Right lung (tissue), 5 donors: ENCODE data around the gene BBS7. TPM values are rescaled to one million over a fixed set of nuclear protein-coding genes. Genes with fewer than 3 reads are reported as not detected.

Experiments
- DNase-seq, 2 donors: peaks; one replicate each; pipeline ENCODE4 v3.0.0-alpha.2; 2013
- polyA plus RNA-seq, 5 donors: library from polyadenylated mRNA; unstranded; fragments of 120-200 nt; gene quantifications; one replicate each; pipeline versions ENCODE4 v1.2.1 to v1.2.3, GENCODE V29; 2013; ENCODE audit warnings: inconsistent platforms in 1 of 5, low replicate concordance in 1 of 5; ENCODE audit not compliant: insufficient read length in 5 of 5, insufficient read depth in 1 of 5

BBS7 gene
- polyA plus RNA-seq, 5 donors = 21.4 to 34.8 (median 33.5) TPM

DNA sequence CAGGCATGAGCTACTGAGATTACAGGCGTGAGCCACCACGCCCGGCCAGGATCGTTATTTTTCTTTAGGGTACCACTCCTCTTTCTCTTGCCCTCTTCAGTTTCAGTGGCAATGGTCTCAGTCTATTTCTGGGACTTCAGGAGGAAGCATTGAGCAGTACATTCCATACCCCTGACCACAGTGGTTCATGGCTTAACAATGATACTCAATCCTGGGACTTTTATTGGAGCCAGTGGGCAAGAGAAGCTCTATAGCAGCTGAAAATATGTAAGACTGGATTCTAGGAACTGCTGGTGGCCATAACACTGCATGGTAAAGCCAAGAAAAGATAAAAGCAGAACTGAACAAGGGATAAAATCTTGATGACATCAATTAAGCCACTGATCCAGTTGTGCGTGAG lies 40.8 kb downstream of the BBS7 start:
- DNase-seq = no peak

- no peak for DNase-seq
Observed at GRCh38 chr4:121827853-121828252, 42.4 kb downstream of the BBS7 start.

DNA sequence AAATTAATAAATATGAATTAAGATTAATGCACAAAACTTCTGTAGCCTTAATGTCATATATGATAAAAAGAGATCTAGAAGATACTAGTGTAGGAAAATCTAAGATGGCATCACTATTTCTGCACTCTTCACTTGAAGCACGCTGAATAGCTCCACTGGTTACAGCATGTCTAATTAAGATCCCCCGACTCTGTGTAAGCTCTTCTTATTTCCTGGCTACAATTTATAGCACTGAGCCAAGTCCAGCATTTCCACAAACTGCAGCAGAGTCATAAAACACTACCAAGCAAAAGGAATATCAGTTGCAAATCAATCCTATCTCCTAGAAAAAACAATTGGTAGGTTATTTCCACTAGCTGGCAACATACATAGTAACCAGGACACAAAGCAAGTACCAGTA lies 45.3 kb downstream of the BBS7 start:
- DNase-seq = no peak

- no peak for DNase-seq
Observed at GRCh38 chr4:121824171-121824527, 46.1 kb downstream of the BBS7 start.

DNA sequence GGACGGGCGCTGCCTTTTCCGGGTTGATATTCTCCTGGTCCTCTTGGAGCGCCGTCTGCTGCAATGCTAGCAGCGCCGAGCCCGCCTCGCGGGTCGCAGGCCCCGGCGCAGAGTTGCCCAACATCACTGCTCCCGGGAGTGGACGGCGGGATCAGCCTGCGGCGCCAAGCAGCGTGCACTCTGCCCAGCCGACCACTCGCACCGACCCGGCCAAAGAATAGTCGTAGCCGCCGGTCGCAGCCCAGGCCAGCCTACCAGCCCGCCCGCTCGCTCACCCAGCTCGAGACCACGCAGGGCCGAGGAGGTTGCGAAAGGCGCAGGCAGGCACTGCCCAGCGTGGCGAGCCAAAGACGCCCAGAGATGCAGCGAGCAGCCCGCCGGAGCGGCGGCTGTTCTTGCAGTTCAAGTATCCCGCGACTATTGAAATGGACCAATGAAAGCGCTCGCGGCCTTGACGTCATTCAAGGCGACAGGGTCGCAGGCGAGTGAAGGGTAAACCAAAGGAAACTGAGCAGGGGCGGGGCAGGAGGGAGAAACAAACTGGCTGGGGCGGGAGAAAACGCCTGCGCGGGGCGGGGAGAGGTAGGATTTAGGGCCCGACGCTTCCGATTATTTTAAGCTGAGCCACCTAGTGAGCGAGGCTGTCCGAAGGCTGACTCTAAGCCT lies 46.6 kb downstream of the BBS7 start, which contains the start of gene CCNA2:
TSS of gene CCNA2 (minus strand) at position 379 of the 666 bp plus-strand sequence. CDS start at position 124, 255 bp downstream.
- DNase-seq = peak; percentile 95 to 96

DNA sequence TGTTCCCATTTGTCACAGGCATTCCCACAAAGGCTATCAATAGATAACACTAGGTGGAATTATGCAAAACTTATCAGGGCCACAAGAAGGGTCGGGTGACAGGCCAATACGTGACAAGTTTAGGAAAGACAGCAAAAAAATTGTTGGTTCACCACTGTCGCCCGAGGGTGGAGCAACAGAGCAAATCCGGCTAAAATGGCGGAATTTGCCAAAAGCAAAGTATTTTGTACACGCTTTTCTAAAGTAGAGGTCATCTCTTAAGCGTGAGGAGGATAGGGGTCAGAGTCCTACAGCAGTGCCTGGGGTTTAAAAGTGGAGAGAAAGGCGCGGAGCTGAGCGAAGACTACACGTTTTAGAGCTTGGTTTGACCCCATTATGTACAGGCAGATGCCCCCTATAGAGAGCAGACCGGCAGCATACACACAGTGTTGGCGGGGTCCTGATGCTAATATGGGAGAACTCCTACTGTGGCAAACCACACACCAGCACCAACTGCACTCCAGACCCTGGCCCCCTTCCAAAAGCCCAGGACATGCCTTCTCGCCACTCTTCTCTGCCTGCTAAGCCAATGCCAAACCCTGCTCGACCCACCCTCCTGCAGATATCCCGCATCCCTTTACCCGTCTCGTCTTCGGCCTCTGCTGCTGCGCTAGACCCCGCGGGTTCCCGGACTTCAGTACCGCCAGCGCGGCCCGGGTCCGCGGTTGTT lies 47.3 kb downstream of the BBS7 start:
- DNase-seq = no peak

DNA sequence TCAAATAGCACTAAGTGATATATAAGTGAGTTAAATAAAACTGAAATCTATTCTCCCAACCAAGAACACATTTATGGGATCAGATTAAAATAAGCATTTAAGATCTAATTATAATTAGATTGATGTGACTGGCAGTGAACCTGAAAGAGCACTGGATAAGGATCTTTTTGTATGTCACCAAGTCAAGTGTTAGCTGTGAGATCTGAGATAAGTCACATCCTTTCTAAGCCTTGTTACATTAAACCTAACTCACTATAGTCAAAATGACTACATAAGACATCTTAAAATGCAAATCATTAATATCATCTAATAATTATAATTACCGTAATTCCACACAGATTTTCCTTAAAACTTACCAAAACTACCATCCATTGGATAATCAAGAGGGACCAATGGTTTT lies 48.2 kb downstream of the BBS7 start:
- DNase-seq = no peak

- no peak for DNase-seq
Observed at GRCh38 chr4:121819216-121819965, 50.9 kb downstream of the BBS7 start.

DNA sequence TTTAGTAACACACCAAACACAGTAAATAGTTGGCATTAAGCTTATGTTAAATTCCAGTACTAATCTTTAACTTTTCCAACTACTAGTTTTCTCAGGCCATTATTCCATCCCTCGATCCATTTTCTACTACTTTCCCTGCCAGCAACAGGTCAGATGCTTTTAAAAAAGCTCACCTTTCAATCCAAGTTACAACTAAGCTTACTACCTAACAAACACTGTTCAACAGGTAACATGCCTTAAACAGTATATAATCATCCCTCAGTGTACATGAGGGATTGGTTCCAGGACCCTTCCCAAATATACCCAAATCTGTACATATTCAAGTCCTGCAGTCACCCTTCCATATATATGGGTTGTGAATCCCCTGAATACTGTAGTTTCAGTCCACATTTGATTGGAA lies 52.1 kb downstream of the BBS7 start:
- DNase-seq = no peak

DNA sequence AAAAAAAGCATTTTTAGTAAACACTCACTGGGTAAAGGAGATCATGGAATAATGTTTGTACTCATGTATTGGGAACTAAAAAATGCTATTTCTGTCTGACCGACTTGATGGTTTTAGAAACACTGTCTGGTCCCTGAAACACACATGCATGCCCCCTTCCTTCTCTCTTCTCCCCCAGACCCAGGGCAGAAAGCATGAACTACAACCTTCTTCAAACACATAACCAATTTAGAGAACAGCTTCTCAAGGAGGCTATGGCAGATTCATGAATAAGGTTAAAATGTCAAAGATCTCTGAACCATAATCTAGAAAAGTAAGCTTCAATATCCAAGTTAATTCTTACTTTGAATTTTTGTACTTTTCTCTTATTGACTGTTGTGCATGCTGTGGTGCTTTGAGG lies 52.6 kb downstream of the BBS7 start:
- no peak for DNase-seq

GRCh38 chr4:121817006-121817405 lies 53.3 kb downstream of the BBS7 start:
- no peak for DNase-seq

DNA sequence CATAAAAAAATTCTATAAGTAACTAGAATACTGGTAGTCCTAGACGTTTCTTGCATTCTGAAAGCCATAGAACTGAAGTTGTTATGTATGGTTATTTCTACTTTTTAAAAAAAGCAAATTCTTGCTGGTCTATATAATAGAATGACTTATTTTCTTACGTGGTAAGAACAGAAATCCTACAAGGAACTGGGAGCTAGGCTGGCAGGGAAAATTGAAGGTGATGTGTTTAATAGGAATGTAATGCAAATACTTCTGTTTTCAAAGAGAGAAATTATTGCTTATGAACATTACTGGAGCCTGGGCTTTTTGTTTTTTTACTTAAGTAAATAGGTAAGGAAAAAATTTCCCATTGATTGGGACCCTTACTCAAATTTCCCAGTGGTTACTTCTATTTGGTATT lies 55.5 kb downstream of the BBS7 start:
- no peak for DNase-seq

- no peak for DNase-seq
Observed at GRCh38 chr4:121811122-121811521, 59.2 kb downstream of the BBS7 start.

GRCh38 chr4:121806411-121806810 lies 63.9 kb downstream of the BBS7 start:
- DNase-seq = no peak

- DNase-seq = no peak
Observed at GRCh38 chr4:121801715-121802075, 68.6 kb downstream of the BBS7 start.

GRCh38 chr4:121800961-121801714 lies 69.1 kb downstream of the BBS7 start, which contains the start of gene EXOSC9:
TSS of gene EXOSC9 (plus strand) at chr4:121801323. CDS start at chr4:121801425, 102 bp downstream.
- peak; percentile 95 for DNase-seq

- no peak for DNase-seq
Observed at GRCh38 chr4:121800638-121800960, 69.7 kb downstream of the BBS7 start.

GRCh38 chr4:121799867-121800501 lies 70.3 kb downstream of the BBS7 start:
- DNase-seq = no peak

DNA sequence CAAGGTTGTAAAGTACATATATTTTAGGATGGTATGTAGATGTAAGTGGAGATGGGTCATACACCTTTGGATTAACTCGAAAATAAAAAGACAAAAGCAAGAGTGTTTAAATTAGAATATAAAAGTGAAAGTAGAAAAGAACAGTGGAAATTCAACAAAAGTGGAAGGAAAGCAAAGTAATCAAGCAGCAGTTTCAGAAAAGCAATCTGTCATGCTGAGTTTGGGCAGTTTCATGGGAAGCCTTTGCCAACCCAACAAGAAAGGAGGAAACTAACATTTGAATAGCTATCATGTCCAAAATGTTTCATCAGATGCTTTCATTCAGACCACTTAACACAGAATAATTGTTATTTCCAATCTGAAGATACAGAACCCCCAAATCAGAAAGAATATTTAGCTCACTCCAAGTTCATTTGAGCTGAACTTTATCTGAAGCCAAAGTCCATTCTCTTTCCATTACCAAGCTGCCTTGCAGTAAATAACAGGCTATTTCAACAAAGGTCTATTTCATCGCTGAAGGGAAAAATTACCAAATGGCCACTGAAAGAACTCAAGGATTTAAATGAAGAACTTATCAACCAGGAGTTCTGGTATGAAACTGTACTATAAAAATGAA lies 71.0 kb downstream of the BBS7 start:
- no peak for DNase-seq

DNA sequence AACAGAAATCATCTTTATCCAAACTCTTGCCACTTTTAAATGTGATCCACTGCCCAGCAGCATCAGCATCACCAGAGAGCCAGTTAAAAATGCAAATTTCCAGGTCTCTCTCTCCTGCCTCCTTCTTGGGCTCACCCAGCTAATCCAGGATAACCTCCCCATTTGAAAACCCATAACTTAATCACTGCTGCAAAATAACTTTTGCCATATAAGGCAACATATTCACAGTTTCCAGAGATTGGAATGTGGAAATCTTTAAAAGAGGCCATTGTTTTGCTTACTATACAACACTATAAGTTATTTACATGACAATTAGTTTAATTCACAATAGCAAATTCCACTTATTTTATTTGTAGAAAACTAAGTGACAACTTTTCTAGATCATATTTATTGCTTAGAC lies 74.0 kb downstream of the BBS7 start:
- DNase-seq = no peak

DNA sequence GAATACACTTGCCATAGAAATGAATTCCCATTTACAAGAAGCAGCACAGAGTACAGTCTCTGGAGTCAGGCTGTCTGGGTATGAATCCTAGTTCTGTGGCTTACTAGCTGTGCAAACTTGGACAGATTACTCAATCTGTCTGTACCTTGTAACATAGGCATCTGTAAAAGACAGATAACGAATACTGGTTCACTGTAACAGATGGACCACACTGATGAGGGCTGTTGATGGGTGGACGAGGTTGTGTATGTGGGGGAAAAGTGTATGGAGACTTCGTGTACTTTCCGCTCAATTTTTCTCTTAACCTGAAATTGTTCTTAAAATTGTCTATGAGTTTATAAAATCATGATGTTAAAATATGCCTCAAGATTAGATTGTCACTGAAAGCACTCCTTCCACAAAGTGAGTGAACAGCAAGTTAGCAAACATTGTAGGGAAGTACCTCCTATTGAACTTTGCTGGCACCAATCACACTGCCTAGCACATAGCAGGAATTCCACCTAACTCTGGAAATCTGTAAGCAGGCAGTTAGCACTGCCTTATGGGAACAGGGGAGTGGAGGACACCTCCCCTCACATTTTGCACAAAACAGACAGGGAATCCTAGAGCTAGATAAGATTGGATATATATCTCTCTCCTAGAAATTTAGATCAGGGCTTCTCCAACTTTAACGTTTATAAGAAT lies 75.6 kb downstream of the BBS7 start:
- no peak for DNase-seq
